ENCODE measurements around the gene NPTXR. TPM values are rescaled to one million over a fixed set of nuclear protein-coding genes. Genes with fewer than 3 reads are reported as not detected.
A peak's percentile ranks its signal among the peaks of the same experiment; 100 is the strongest.

The NPTXR gene
- total and polyA plus RNA-seq, 2 of the 4 experiments (the other 2 are of a cell fraction) = 0.36 to 2.2 TPM

GRCh38 chr22:38819387-38819940 lies 24.4 kb downstream of the NPTXR start:
- ChIA-PET CTCF (no interaction called here), POLR2A (ENCODE audit: unreplicated experiment) (no interaction called here)
- H4K8ac ChIP-seq (ENCODE audit: low read depth in 2 of 2, low read length in 2 of 2) = no peak overlapping the region
- H3K4me3 ChIP-seq (ENCODE audit: insufficient read depth, low read depth, low read length) = no peak overlapping the region
- H2BK5ac ChIP-seq (ENCODE audit: low read depth, low read length, poor library complexity, severe bottlenecking) = no peak overlapping the region
- no peak overlapping the region for H2AK5ac ChIP-seq (ENCODE audit: low read depth, low read length)
- no peak overlapping the region for H4K5ac ChIP-seq (ENCODE audit: low read depth, low read length)
- no peak for TF ChIP-seq FOS (IDR thresholded peaks at IDR 0.05; ENCODE audit: low read depth, low read length)
- TF ChIP-seq CHD1 (IDR thresholded peaks at IDR 0.05; ENCODE audit: low read depth, low read length) = no peak
- no peak for TF ChIP-seq MAFK (IDR thresholded peaks at IDR 0.05; ENCODE audit: low read depth, low read length)
- no peak for TF ChIP-seq NFE2L2 (IDR thresholded peaks at IDR 0.05; ENCODE audit: low read depth, low read length)
- TF ChIP-seq, protein P1, sequence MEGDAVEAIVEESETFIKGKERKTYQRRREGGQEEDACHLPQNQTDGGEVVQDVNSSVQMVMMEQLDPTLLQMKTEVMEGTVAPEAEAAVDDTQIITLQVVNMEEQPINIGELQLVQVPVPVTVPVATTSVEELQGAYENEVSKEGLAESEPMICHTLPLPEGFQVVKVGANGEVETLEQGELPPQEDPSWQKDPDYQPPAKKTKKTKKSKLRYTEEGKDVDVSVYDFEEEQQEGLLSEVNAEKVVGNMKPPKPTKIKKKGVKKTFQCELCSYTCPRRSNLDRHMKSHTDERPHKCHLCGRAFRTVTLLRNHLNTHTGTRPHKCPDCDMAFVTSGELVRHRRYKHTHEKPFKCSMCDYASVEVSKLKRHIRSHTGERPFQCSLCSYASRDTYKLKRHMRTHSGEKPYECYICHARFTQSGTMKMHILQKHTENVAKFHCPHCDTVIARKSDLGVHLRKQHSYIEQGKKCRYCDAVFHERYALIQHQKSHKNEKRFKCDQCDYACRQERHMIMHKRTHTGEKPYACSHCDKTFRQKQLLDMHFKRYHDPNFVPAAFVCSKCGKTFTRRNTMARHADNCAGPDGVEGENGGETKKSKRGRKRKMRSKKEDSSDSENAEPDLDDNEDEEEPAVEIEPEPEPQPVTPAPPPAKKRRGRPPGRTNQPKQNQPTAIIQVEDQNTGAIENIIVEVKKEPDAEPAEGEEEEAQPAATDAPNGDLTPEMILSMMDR (conservative IDR thresholded peaks at IDR 0.05; ENCODE audit: low read depth, low read length) = no peak
- TF ChIP-seq BHLHE40 (IDR thresholded peaks at IDR 0.05; ENCODE audit: low read depth, low read length) = no peak
- TF ChIP-seq CEBPB (IDR thresholded peaks at IDR 0.05; ENCODE audit: low read depth, low read length) = no peak
- TF ChIP-seq, protein P2, sequence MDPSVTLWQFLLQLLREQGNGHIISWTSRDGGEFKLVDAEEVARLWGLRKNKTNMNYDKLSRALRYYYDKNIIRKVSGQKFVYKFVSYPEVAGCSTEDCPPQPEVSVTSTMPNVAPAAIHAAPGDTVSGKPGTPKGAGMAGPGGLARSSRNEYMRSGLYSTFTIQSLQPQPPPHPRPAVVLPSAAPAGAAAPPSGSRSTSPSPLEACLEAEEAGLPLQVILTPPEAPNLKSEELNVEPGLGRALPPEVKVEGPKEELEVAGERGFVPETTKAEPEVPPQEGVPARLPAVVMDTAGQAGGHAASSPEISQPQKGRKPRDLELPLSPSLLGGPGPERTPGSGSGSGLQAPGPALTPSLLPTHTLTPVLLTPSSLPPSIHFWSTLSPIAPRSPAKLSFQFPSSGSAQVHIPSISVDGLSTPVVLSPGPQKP (IDR thresholded peaks at IDR 0.05; ENCODE audit: borderline replicate concordance, low read depth, low read length) = no peak
- TF ChIP-seq RAD21 (IDR thresholded peaks at IDR 0.05; ENCODE audit: low read length) = no peak
- no peak for TF ChIP-seq RFX5 (IDR thresholded peaks at IDR 0.05; ENCODE audit: low read depth, low read length)
- TF ChIP-seq SMC3 (IDR thresholded peaks at IDR 0.05; ENCODE audit: low read depth, low read length) = no peak
- no peak for TF ChIP-seq RCOR1 (IDR thresholded peaks at IDR 0.05; ENCODE audit: insufficient replicate concordance, low read length)
- dilution Hi-C loops (cut with HindIII; ENCODE audit: low sequenced_read_pairs, unreplicated experiment) = no loop called here
- no peak overlapping the region for H3K27ac ChIP-seq (ENCODE audit: insufficient read depth, low read length)
- no peak overlapping the region for H2BK20ac ChIP-seq (ENCODE audit: low read depth, low read length)
- H3K27me3 ChIP-seq (ENCODE audit: control insufficient read depth, insufficient read depth, low read length) = peaks cover 43% of the 10 kb centered on the region
- H2BK15ac ChIP-seq (ENCODE audit: low read depth, low read length) = no peak overlapping the region
- no peaks in the 10 kb centered on the region for H3K79me1 ChIP-seq (ENCODE audit: low read depth in 1 of 2, low read length in 2 of 2)
- H2AK9ac ChIP-seq (replicated peaks; ENCODE audit: low read depth, low read length, poor library complexity) = no peak overlapping the region
- H3K18ac ChIP-seq (ENCODE audit: low read depth, low read length) = no peak overlapping the region
- H3K36me3 ChIP-seq (ENCODE audit: control insufficient read depth, insufficient read depth, low read length) = no peaks in the 10 kb centered on the region
- H4K91ac ChIP-seq (ENCODE audit: insufficient read depth, low read depth, low read length) = no peak overlapping the region
- no peak overlapping the region for H2BK120ac ChIP-seq (ENCODE audit: low read depth, low read length)
- H2AFZ ChIP-seq (replicated peaks; ENCODE audit: low read length, poor library complexity) = no peak overlapping the region
- no peak overlapping the region for H3K9ac ChIP-seq (ENCODE audit: low read depth, low read length)
- H3K4me2 ChIP-seq (ENCODE audit: low read depth, low read length) = no peak overlapping the region
- in situ Hi-C loops (cut with MboI; ENCODE audit: low sequenced_read_pairs) = no loop called here
- H3K9me3 ChIP-seq (ENCODE audit: control insufficient read depth, insufficient read depth, low read length) = no peaks in the 10 kb centered on the region
- BruUV-seq (replicated peaks) = TSS peak; percentile 64
- no peaks in the 10 kb centered on the region for H3K4me1 ChIP-seq (ENCODE audit: control insufficient read depth, insufficient read depth, low read length)
- intact Hi-C loops (cut with micrococcal nuclease) = no loop called here
- H3K9me1 ChIP-seq (ENCODE audit: insufficient read depth, low read length) = no peaks in the 10 kb centered on the region
- no peak for DNase-seq
- H3K14ac ChIP-seq (replicated peaks; ENCODE audit: low read depth, low read length) = no peak overlapping the region
- 66% methylated on average over 5 of the region's 10 CpGs; no CpG with 5 or more reads in 1 of the 2 experiments for WGBS, 2 experiments (ENCODE audit: extremely low coverage in 2 of 2, insufficient read length in 1 of 2)
- no peaks in the 10 kb centered on the region; the same call in 1 of the 2 replicates for H4K20me1 ChIP-seq (ENCODE audit: insufficient read depth, low read length)
- no peak overlapping the region for H3K23ac ChIP-seq (ENCODE audit: low read depth, low read length)
- no peak overlapping the region for H3K56ac ChIP-seq (ENCODE audit: extremely low read depth, insufficient read depth, low read length)
- ATAC-seq (ENCODE audit: low read depth) = no peak
- no peak overlapping the region for H3K4ac ChIP-seq (ENCODE audit: low read depth, low read length)

Measured in IMR-90 (cell line).